AG10803 (cell line): Measurements from ENCODE around the gene CD300A.

Experiments used
- DNase-seq: peaks from one replicate; pipeline ENCODE4 v3.0.0; 2010; ENCODE audit warnings: low read depth
- H3K4me3 ChIP-seq: 2 replicates; pipeline ENCODE4 v1.5.1; 2011; ENCODE audit warnings: mild to moderate bottlenecking, low read length, control low read depth
- TF ChIP-seq, protein P1 (sequence below): conservative IDR thresholded peaks from 2 replicates; pipeline ENCODE4 v1.5.1; 2011; ENCODE audit warnings: mild to moderate bottlenecking, low read length, control low read depth, inconsistent platforms

Gene CD300A

DNA sequence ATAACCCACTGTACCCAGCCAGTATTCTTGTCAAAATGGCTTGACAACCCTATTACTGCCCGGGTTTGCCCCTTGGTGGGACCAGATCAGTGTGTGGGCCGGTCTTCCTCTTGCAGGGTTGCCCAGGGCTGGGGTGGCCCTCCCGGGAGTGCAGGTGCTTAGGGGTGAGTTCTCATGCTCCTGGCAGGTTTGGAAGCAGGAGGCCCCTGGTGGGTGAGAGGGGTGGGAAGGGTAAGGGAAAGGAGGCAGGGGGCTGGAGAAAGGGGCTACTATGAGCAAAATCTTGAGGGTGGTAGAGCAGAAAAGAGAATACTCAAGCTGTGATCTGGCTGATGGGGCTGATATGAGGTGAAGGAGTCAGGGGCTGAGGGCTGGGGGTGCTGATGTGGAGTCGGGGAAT lies 6.5 kb downstream of the CD300A start:
- no peak for DNase-seq
- H3K4me3 ChIP-seq, result no peak overlapping the region
- TF ChIP-seq, protein P1, sequence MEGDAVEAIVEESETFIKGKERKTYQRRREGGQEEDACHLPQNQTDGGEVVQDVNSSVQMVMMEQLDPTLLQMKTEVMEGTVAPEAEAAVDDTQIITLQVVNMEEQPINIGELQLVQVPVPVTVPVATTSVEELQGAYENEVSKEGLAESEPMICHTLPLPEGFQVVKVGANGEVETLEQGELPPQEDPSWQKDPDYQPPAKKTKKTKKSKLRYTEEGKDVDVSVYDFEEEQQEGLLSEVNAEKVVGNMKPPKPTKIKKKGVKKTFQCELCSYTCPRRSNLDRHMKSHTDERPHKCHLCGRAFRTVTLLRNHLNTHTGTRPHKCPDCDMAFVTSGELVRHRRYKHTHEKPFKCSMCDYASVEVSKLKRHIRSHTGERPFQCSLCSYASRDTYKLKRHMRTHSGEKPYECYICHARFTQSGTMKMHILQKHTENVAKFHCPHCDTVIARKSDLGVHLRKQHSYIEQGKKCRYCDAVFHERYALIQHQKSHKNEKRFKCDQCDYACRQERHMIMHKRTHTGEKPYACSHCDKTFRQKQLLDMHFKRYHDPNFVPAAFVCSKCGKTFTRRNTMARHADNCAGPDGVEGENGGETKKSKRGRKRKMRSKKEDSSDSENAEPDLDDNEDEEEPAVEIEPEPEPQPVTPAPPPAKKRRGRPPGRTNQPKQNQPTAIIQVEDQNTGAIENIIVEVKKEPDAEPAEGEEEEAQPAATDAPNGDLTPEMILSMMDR, result no peak

DNA sequence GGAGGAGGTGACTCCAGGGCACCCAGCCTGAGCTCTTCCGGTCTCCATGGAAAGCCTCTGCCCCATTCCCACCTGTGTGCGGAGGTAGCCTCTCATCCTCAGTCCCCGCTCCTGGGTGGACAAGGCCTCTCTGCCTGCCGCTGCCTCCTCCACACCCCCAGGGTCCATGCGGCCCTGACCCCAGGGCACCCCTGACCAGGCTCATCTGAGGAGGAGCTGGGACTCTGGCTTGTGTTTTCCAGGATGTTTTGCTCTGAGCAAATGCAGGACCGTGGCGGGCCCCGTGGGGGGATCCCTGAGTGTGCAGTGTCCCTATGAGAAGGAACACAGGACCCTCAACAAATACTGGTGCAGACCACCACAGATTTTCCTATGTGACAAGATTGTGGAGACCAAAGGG lies 6.9 kb downstream of the CD300A start:
- H3K4me3 ChIP-seq, result no peak overlapping the region
- TF ChIP-seq, protein P1, result no peak
- DNase-seq, result no peak

DNA sequence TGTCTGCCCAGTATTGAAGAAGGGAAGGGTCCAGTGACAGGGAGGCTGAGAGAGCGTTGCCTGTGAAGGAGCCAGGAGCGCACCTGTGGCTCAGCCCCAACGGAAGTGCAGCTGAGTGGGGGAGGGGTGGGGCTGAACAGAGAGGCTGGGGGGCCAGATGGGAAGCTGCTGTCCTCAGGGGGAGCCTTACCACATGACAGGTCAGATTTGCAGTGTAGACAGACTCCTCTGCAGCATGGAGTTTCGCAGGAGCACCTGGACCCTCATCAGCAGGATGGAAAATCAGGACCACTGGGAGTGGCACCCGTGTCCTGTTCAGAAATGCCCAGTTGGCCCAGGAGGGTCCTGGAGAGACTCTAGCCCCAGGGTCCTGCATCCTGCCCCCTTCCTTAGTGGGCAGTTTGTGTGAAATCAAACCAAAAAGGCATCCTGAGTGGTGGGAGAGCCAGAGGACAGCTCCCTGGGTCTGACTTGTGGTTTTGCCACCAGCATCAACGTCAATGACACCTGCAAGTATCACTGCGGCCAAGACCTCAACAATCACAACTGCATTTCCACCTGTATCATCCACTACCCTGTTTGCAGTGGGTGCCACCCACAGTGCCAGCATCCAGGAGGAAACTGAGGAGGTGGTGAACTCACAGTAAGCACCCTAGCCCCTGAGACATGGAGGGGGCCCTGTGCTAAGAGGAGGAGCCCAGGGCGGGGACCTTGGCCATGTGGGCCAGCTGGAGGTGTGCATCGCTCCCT lies 7.8 kb downstream of the CD300A start:
- no peak for DNase-seq
- no peak overlapping the region for H3K4me3 ChIP-seq
- TF ChIP-seq, protein P1, result no peak

DNA sequence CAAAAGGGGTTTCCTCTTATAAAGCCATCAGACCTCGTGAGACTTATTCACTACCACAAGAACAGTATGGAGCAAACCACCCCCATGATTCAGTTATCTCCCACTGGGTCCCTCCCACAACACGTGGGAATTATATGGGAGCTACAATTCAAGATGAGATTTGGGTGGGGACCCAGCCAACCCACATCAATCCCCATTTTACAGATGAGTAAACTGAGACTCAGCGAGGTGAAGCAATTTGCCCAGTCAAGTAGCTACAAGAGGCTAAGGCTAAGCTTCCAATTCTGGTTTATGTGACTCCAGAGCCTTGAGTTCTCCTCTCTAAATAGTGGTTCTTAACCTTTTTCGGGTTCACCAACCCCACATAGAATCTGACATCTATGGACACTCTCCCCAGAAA lies 8.8 kb downstream of the CD300A start:
- no peak overlapping the region for H3K4me3 ChIP-seq
- TF ChIP-seq, protein P1, result no peak
- DNase-seq, result no peak

DNA sequence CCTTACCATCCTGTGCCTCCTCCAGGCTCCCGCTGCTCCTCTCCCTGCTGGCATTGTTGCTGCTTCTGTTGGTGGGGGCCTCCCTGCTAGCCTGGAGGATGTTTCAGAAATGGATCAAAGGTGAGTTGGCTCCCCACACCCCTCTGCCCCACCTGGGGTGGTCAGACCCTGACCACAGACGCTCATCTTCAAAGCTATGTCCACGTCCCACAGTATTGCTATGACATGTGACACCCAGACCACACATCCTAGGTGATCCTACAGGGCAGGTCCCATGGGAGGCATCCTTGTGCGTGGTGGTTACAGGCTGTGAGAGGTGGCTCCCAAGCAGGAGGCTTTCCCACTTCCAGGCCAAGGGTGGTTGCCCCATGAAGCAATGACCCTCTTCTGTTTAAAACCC lies 11.0 kb downstream of the CD300A start:
- no peak overlapping the region for H3K4me3 ChIP-seq
- DNase-seq, result no peak
- TF ChIP-seq, protein P1, result no peak

DNA sequence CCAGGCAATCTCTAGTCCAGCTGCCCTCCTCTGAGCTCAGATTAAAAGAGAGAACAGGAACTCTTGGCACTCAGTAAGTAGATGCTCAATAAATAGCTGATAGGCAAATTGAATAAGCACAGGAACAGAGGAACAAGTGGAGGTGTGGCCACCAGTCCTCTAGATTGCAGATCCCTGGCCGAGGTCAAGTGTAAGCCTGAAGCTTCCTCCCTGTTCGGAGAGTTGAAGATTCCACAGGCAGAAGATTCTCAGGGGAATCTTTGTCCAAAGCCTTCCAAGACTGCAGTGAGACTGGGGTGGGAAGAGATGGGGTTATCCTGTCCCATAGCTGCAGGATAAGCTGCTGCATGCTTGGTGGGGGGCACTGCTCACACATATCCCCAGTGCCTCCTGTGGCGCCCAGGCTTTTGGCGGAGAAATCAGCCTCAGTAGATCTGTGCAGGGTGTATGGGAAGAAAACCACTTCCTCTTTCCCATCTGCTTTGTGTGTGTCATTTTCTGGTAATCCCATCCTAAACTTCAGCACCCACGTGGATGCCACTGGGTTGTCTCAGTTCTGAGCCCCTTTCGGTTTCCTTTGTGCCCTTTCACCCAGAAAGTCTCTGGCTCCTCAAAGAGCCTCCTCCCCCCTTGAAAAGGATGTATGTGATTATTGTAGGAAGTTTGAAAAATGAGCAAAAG lies 12.1 kb downstream of the CD300A start:
- no peak overlapping the region for H3K4me3 ChIP-seq
- DNase-seq, result no peak

DNA sequence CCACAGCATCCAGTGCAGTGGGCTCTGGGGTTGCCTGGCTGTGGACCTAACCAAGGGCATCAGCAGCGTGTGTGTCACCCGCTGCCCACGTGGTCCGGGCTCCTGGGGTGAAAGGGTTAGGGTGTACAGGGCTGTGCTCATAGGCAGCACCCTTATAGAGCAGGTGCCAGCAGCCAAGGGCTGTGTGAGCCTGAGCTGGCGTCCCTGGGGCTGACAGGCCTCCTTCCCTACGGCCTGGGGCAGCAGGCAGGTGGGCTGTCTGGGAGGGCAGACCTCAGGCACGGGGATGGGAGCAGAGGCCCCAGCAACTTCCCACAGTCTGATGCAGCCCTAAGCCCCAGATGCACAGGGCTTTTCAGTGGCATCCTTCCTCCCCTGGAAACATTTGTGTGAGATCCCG lies 13.9 kb downstream of the CD300A start:
- TF ChIP-seq, protein P1, result no peak
- no peak overlapping the region for H3K4me3 ChIP-seq

More for the DNA sequence above, 12.1 kb downstream of the CD300A start:
- TF ChIP-seq, protein P1, result no peak

More for the DNA sequence above, 13.9 kb downstream of the CD300A start:
- no peak for DNase-seq
